GM18502 (cell line): ENCODE results near the gene MPV17L.
"Not testable (repeated sequence)": the region's sequence is repeated elsewhere in the genome, so short reads cannot be mapped to it uniquely, and the experiment has no call there.

Experiments
- ATAC-seq: cut with Tn5 transposase; IDR thresholded peaks from one replicate; pipeline ENCODE4 v1.9.1; 2021; ENCODE audit warnings: mild to moderate bottlenecking; ENCODE audit not compliant: unreplicated experiment, poor library complexity

MPV17L gene

DNA sequence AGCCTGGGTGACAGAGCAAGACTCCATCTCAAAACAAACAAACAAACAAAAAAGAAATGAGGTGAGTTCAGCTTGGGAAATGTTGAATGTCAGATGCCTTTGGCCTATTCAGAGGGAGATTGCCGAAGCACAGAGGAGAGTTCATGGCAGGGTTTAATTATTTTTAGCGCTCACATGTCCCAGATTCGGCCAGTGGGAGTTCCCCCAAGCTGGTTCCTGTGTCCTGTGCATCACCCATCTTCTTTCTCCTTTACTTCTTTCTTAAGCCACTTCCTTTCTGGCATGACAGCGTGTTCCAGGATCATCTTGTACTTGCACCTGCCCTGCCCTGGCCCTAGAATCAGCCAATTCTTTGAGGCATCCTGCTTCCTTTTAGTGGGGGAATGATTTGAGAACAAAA is 9.2 kb downstream of the MPV17L start:
- ATAC-seq: no peak

GRCh38 chr16:15407756-15408155 is 12.2 kb downstream of the MPV17L start:
- not testable (repeated sequence) for ATAC-seq

- ATAC-seq: not testable (repeated sequence)
Measured at GRCh38 chr16:15409476-15409875, 13.9 kb downstream of the MPV17L start.

GRCh38 chr16:15415511-15415985 is 20.0 kb downstream of the MPV17L start:
- no peak for ATAC-seq

- ATAC-seq: no peak
Measured at GRCh38 chr16:15417197-15417596, 21.6 kb downstream of the MPV17L start.

DNA sequence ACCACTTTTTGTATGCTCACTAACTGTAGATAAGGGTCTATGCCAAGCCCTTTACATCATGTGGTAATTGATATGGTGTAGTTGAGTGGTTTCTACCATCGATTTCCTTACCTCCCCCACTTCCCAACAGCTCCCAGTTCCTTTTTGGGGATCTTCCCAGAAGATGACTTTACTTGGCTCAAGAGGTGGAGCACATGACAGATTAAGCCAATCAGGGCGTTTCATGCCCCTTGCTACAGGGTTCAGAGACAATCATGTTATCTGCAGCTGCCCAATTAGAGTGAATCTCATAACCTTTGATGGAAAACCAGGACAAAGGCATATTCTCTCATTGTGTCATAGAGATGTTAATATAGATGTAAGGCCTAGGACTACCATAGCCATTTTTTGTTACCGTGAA is 22.7 kb downstream of the MPV17L start:
- no peak for ATAC-seq

- not testable (repeated sequence) for ATAC-seq
Measured at GRCh38 chr16:15421696-15422095, 26.1 kb downstream of the MPV17L start.

- ATAC-seq: no peak
Measured at GRCh38 chr16:15422222-15422621, 26.7 kb downstream of the MPV17L start.

GRCh38 chr16:15425861-15426260 is 30.3 kb downstream of the MPV17L start:
- ATAC-seq: no peak

DNA sequence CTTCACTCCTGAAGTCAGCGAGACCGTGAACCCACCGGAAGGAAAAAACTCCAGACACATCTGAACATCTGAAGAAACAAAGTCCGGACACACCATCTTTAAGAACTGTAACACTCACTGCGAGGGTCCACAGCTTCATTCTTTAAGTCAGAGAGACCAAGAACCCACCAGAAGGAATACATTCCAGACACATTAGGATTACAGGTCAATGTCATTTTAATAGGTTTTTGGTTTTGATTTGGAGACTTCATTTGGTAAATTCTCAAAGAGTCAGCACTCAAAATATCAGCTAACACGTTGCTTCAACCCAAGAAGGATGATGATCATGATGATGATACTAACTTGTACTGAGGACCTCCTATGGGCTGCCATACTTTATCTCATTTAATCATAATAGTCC is 31.2 kb downstream of the MPV17L start:
- no peak for ATAC-seq

- no peak for ATAC-seq
Measured at GRCh38 chr16:15427648-15428239, 32.2 kb downstream of the MPV17L start.

DNA sequence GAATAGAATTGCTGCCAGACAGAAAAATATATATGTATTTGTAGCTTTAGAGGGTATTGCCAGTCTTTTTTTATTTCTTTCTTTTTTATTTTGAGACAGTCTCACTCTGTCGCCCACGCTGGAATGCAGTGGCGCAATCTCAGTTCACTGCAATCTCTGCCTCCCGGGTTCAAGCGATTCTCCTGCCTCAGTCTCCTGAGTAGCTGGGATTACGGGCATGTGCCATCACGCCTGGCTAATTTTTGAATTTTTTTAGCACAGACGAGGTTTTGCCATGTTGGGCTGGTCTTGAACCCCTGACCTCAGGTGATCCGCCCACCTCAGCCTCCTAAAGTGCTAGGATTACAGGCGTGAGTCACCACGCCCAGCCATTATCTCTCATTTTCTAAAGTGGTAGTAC is 35.3 kb downstream of the MPV17L start:
- ATAC-seq: not testable (repeated sequence)

GRCh38 chr16:15434079-15434424 is 38.5 kb downstream of the MPV17L start:
- ATAC-seq: no peak

- ATAC-seq: no peak
Measured at GRCh38 chr16:15434425-15435215, 39.1 kb downstream of the MPV17L start, which contains the start of gene BMERB1. Gene BMERB1 (plus strand): TSS chr16:15434588. CDS start chr16:15434654, 66 bp downstream.

DNA sequence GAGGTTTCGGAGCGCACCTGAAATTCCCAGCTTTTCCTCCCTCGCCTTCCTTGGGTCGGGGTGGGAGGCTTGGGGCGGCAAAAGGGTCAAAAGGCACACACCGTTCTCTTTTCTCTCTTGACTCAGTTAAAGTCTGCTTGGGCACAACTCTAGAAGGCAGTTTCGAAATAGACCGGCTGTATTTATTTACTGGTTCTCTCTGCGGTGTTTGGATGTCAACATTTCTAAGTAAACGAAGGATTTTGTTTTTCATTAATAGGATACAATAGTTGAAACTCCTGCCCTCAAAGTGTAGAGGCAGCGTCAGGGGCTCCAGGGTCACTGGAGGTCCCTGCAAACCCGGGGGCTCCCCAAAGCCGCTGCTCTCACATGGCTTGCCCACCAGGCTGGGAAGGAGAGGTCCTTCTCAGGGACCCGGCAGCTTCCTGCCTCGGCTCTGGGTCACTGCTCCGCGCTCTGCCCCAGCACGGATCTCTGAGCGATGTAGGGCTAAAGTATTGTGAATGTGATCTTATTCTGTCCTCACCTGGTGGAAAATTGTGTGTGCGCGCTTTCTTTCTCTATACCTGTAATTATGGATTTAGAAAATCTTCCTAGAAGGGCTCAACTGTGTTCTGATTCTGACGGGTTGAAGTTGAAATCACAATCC is 39.8 kb downstream of the MPV17L start:
- ATAC-seq: no peak

GRCh38 chr16:15439102-15439501 is 43.5 kb downstream of the MPV17L start:
- no peak for ATAC-seq

GRCh38 chr16:15439521-15439920 is 44.0 kb downstream of the MPV17L start:
- ATAC-seq: no peak

DNA sequence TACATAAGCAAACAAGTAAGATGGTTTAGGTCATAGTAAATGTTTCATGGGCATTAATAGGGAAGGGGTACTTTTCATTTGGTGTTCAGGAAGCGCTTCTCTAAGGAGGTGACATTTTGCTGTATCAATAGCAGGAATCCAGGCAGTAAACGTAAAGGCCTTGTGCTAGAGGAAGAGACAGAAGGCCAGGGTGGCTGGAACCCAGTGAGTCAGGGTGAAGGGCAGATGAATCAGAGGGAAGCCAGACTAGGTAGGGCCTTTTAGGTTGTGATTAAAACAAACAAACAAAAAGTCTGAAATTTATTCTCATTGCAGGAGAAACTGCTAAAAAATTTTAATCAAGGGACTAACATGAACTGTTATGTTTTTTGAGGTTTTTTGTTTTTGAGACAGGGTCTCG is 45.3 kb downstream of the MPV17L start:
- ATAC-seq: no peak

- not testable (repeated sequence) for ATAC-seq
Measured at GRCh38 chr16:15442140-15442539, 46.6 kb downstream of the MPV17L start.

DNA sequence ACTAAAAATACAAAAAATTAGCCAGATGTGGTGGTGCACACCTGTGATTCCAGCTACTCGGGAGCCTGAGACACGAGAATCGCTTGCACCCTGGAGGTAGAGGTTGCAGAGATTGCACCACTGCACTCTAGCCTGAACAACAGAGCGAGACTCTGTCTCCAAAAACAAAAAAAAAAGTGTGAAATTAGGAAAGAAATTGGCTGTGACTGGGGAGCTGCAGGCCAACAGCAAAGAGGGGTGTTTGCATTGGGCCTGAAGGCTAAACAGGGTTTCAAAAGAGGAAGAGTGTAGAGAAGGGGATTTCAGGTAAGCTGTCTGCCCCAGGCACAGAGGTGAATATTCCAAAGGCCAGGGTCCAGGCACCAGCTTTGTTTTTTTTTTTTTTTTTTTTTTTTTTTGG is 48.2 kb downstream of the MPV17L start:
- ATAC-seq: no peak

GRCh38 chr16:15444264-15444663 is 48.7 kb downstream of the MPV17L start:
- no peak for ATAC-seq
